IMR-90 (cell line): ENCODE data around the gene ZBTB40.

ENCODE experiments used
- CEBPB ChIP-seq: IDR thresholded peaks from 2 replicates; pipeline ENCODE4 v1.6.1; 2012; ENCODE audit warnings: low read depth, low read length, improper control_type of control experiment
- FOS ChIP-seq: fragments of 150-350 bp; IDR thresholded peaks from 2 replicates; pipeline ENCODE4 v1.6.1; 2016; ENCODE audit warnings: low read depth, low read length
- MAZ ChIP-seq: IDR thresholded peaks from 2 replicates; pipeline ENCODE4 v1.6.1; 2012; ENCODE audit warnings: low read depth, mild to moderate bottlenecking, low read length, improper control_type of control experiment, moderate library complexity, borderline replicate concordance
- MXI1 ChIP-seq: IDR thresholded peaks from 2 replicates; pipeline ENCODE4 v1.6.1; 2012; ENCODE audit warnings: low read depth, mild to moderate bottlenecking, low read length, moderate library complexity, borderline replicate concordance
- POLR2A ChIP-seq: IDR thresholded peaks from 2 replicates; pipeline ENCODE4 v1.6.1; 2012; ENCODE audit warnings: mild to moderate bottlenecking, low read depth, low read length
- RAD21 ChIP-seq: IDR thresholded peaks from 2 replicates; pipeline ENCODE4 v1.6.1; 2012; ENCODE audit warnings: low read length, improper control_type of control experiment
- RCOR1 ChIP-seq: IDR thresholded peaks from 2 replicates; pipeline ENCODE4 v1.6.1; 2012; ENCODE audit warnings: mild to moderate bottlenecking, low read length, improper control_type of control experiment; ENCODE audit not compliant: insufficient replicate concordance
- RFX5 ChIP-seq: IDR thresholded peaks from 2 replicates; pipeline ENCODE4 v1.8.0; 2012; ENCODE audit warnings: low read depth, mild to moderate bottlenecking, low read length, moderate library complexity
- SMC3 ChIP-seq: fragments of 150-350 bp; IDR thresholded peaks from 2 replicates; pipeline ENCODE4 v1.6.1; 2016; ENCODE audit warnings: low read depth, mild to moderate bottlenecking, antibody characterized with exemption, low read length, moderate library complexity
- USF2 ChIP-seq: fragments of 150-350 bp; IDR thresholded peaks from 2 replicates; pipeline ENCODE4 v1.6.1; 2017; ENCODE audit warnings: mild to moderate bottlenecking, antibody characterized with exemption, low read length, low read depth
- TF ChIP-seq, protein P1 (sequence below): conservative IDR thresholded peaks from 2 replicates; pipeline ENCODE4 v1.5.1; 2012; ENCODE audit warnings: mild to moderate bottlenecking, low read depth, low read length, improper control_type of control experiment
- TF ChIP-seq, protein P2 (sequence below): fragments of 150-350 bp; IDR thresholded peaks from 2 replicates; pipeline ENCODE4 v1.6.1; 2016; ENCODE audit warnings: low read depth, mild to moderate bottlenecking, low read length, moderate library complexity, borderline replicate concordance

GRCh38 chr1:22539510-22540118 is 88.0 kb downstream of the ZBTB40 start:
- TF ChIP-seq MAZ (no peak), POLR2A (no peak), RCOR1 (no peak), USF2 (no peak), RAD21 (no peak), MXI1 (no peak), FOS (no peak), RFX5 (no peak), CEBPB (no peak), SMC3 (no peak)
- TF ChIP-seq, protein P1, sequence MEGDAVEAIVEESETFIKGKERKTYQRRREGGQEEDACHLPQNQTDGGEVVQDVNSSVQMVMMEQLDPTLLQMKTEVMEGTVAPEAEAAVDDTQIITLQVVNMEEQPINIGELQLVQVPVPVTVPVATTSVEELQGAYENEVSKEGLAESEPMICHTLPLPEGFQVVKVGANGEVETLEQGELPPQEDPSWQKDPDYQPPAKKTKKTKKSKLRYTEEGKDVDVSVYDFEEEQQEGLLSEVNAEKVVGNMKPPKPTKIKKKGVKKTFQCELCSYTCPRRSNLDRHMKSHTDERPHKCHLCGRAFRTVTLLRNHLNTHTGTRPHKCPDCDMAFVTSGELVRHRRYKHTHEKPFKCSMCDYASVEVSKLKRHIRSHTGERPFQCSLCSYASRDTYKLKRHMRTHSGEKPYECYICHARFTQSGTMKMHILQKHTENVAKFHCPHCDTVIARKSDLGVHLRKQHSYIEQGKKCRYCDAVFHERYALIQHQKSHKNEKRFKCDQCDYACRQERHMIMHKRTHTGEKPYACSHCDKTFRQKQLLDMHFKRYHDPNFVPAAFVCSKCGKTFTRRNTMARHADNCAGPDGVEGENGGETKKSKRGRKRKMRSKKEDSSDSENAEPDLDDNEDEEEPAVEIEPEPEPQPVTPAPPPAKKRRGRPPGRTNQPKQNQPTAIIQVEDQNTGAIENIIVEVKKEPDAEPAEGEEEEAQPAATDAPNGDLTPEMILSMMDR, result no peak
- TF ChIP-seq, protein P2, sequence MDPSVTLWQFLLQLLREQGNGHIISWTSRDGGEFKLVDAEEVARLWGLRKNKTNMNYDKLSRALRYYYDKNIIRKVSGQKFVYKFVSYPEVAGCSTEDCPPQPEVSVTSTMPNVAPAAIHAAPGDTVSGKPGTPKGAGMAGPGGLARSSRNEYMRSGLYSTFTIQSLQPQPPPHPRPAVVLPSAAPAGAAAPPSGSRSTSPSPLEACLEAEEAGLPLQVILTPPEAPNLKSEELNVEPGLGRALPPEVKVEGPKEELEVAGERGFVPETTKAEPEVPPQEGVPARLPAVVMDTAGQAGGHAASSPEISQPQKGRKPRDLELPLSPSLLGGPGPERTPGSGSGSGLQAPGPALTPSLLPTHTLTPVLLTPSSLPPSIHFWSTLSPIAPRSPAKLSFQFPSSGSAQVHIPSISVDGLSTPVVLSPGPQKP, result no peak
